ENCODE results near the gene UNC79.

Gene UNC79

GRCh38 chr14:93571275-93571674 lies 140.5 kb downstream of the UNC79 start:
- TF ChIP-seq CTCF (IDR thresholded peaks at IDR 0.05): no peak

- no peak for TF ChIP-seq CTCF (IDR thresholded peaks at IDR 0.05)
Measured at GRCh38 chr14:93579178-93579577, 148.4 kb downstream of the UNC79 start.

GRCh38 chr14:93582516-93582915 lies 151.8 kb downstream of the UNC79 start:
- TF ChIP-seq CTCF (IDR thresholded peaks at IDR 0.05): no peak

GRCh38 chr14:93587330-93587729 lies 156.6 kb downstream of the UNC79 start:
- TF ChIP-seq CTCF (IDR thresholded peaks at IDR 0.05): no peak

GRCh38 chr14:93591506-93591905 lies 160.8 kb downstream of the UNC79 start:
- no peak for TF ChIP-seq CTCF (IDR thresholded peaks at IDR 0.05)

- no peak for TF ChIP-seq CTCF (IDR thresholded peaks at IDR 0.05)
Measured at GRCh38 chr14:93592786-93593185, 162.0 kb downstream of the UNC79 start.

GRCh38 chr14:93606091-93606490 lies 175.4 kb downstream of the UNC79 start:
- TF ChIP-seq CTCF (IDR thresholded peaks at IDR 0.05): no peak

- TF ChIP-seq CTCF (IDR thresholded peaks at IDR 0.05): peak; percentile 82
Measured at GRCh38 chr14:93619176-93619793, 188.5 kb downstream of the UNC79 start.
